ENCODE data around the gene RNF166. TPM values are rescaled to one million over a fixed set of nuclear protein-coding genes. Genes with fewer than 3 reads are reported as not detected.

RNF166 gene, protein sequence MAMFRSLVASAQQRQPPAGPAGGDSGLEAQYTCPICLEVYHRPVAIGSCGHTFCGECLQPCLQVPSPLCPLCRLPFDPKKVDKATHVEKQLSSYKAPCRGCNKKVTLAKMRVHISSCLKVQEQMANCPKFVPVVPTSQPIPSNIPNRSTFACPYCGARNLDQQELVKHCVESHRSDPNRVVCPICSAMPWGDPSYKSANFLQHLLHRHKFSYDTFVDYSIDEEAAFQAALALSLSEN
- 100 to 1,000 TPM; 124 to 174 TPM for total RNA-seq

DNA sequence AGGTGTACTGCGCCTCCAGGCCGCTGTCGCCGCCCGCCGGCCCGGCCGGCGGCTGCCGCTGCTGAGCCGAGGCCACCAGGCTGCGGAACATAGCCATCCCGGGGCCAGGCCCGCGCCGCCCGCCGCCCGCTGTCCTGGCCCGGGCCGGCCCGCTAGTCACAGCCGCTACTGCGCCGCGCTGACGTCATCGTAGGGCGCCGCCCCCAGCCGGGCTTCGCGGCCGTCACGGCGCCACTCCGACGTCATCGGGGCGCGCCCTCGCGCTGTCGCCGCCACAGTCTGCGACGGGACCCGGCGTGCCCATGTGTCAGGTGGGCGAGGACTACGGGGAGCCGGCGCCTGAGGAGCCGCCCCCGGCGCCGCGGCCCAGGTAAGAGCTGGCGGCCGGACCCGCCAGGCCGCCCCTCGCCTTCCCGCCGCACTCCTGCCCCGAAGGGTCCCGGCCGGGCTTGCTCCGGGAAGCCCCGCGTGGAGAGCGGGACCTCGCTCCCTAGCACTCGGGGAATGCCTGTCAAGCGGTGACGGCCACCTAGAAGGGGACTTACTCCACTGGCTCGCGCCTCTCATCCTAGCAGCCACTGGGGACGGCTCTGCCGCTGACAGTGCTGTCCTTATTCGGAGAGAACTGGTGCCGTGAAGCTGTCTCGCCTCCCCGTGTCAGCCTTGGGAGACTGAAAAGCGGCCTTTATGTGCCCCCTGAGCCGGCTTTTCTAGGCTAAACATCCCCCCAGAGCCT is at the start of gene RNF166, which contains the start of gene CTU2:
TSS of gene RNF166 (minus strand) at position 180 of the 736 bp plus-strand sequence. CDS start at position 97, 83 bp downstream.
TSS of gene CTU2 (plus strand) at position 275 of the 736 bp plus-strand sequence. CDS start at position 303, 28 bp downstream.
- DNase-seq (peak; percentile 95), ATAC-seq (peak; percentile 70)
- H3K4me1 Mint-ChIP-seq, result peaks cover 46% of the 10 kb centered on the region
- no peaks in the 10 kb centered on the region for H3K9me3 Mint-ChIP-seq (ENCODE audit: low read depth)
- H3K27me3 Mint-ChIP-seq, result no peaks in the 10 kb centered on the region
- peaks cover 6% of the 10 kb centered on the region for H3K36me3 Mint-ChIP-seq
- peak within 1 kb of the TSS; percentile 89 for H3K4me3 Mint-ChIP-seq
- peak within 1 kb of the TSS; percentile 98 for H3K27ac Mint-ChIP-seq
- CTCF ChIA-PET, result interaction anchor here (1.0 to 3.4 kb wide), 5 partner anchors 11 to 87 kb away, joined by 3 to 17 read pairs (median 5); no protein-coding TSS in a partner anchor

DNA sequence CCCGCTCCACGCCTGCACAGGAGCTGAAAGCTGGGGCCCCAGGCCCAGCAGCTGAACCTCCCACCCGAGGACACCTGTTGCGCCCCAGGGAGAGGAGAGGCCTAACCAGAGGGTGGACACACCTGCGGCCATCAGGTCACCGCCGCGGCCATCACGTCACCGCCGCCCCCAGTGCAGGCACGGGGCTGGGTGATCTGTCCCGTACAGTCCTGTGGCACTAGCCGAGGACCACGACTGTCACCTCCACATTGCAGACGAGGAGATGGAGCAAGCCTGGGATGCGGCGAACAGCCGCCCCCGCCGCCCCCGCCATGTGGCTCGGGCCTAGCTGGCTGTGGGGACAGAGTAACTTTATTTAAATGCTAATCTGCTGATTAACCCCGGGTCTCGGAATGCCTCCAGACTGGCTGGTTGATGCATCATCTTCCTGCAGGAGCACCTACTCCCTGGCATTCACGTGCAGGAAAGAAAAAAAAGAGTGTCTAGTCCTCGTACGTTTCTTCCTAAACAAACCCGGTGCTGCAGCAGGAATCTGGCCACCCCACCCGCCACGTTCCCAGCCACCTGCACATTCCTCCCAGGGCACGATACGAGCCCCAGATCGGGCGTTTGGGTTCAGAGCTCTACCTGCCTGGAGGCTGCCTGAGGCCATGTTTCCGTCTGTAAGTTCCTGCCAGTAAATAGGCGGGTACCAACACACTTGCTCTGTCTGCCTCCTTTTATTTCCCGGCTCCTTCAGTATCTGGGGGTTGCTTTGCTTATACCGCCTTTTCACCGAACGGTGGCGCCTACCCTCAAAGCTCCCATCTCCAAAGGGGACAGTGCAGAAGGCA is 48.9 kb upstream of the RNF166 start:
- ATAC-seq (no peak), DNase-seq (no peak)
- Mint-ChIP-seq H3K27me3 (no peaks in the 10 kb centered on the region), H3K9me3 (ENCODE audit: low read depth) (no peaks in the 10 kb centered on the region), H3K4me3 (no peak overlapping the region), H3K36me3 (peaks cover 1% of the 10 kb centered on the region), H3K4me1 (peaks cover 28% of the 10 kb centered on the region), H3K27ac (no peak overlapping the region)
- CTCF ChIA-PET, result interaction anchor here (0.9 to 7.0 kb wide), 5 partner anchors 8 to 25 kb away, joined by 3 to 40 read pairs (median 4); no protein-coding TSS in a partner anchor

DNA sequence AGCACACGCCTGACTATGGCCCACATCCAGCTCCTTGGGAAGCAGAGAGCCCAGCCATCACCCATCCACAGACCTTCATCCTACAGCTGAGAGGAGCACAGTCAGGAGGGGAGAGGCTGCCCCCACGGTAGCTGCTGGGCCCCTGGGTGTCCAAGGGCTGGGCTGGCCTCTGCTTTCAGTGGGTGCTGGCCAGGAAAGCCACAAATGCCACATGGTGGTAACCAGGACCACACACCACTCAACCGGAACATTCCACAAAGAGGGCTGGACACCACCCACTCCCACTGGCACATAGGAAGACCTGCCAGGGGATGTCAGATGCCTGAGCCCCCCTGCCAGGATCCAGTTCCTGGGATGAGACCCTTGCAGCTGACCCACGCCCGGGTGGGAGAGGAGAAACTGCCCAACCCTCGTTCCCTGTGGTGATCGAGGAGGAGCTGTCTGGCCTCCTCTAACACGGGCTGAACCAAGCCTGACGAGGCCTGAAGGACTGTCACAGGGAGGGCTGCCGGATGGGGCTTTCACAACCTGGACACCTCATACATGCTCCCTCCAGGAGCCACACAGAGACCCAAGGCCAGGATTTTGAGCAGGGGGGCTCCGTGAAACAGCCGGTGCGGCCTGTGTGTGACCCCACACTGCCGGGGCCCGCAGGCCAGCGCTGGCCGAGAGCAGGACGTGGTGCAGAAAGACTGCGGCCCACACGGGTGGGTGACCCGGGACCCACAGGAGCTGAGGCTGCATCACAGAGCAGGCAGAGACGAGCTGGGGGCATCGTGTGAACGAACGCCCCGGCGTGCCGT is 48.1 kb upstream of the RNF166 start:
- Mint-ChIP-seq H3K27me3 (no peaks in the 10 kb centered on the region), H3K4me3 (no peak overlapping the region), H3K36me3 (peaks cover 1% of the 10 kb centered on the region), H3K9me3 (ENCODE audit: low read depth) (no peaks in the 10 kb centered on the region), H3K27ac (no peak overlapping the region), H3K4me1 (peaks cover 22% of the 10 kb centered on the region)
- CTCF ChIA-PET, result interaction anchor here (0.8 to 7.0 kb wide), 5 partner anchors 9 to 29 kb away, joined by 3 to 40 read pairs (median 4); no protein-coding TSS in a partner anchor
- DNase-seq, result no peak
- no peak for ATAC-seq

- no peak for DNase-seq
- H3K36me3 Mint-ChIP-seq, result peaks cover under 1% of the 10 kb centered on the region
- no peaks in the 10 kb centered on the region for H3K9me3 Mint-ChIP-seq (ENCODE audit: low read depth)
- H3K4me1 Mint-ChIP-seq, result peaks cover 15% of the 10 kb centered on the region
- H3K27me3 Mint-ChIP-seq, result no peaks in the 10 kb centered on the region
- ATAC-seq, result no peak
- H3K27ac Mint-ChIP-seq, result peak overlapping the region; percentile 32
- CTCF ChIA-PET, result interaction anchor here (0.8 to 7.0 kb wide), 5 partner anchors 8 to 30 kb away, joined by 3 to 40 read pairs (median 4); no protein-coding TSS in a partner anchor
- no peak overlapping the region for H3K4me3 Mint-ChIP-seq
These were observed 47.4 kb upstream of the RNF166 start for GRCh38 chr16:88753602-88754001.

- DNase-seq (no peak), ATAC-seq (no peak)
- no peak overlapping the region for H3K4me3 Mint-ChIP-seq
- H3K4me1 Mint-ChIP-seq, result peaks cover 12% of the 10 kb centered on the region
- H3K27ac Mint-ChIP-seq, result no peak overlapping the region
- no peaks in the 10 kb centered on the region for H3K36me3 Mint-ChIP-seq
- H3K27me3 Mint-ChIP-seq, result no peaks in the 10 kb centered on the region
- no peaks in the 10 kb centered on the region for H3K9me3 Mint-ChIP-seq (ENCODE audit: low read depth)
- CTCF ChIA-PET, result interaction anchor here (0.8 to 7.0 kb wide), 4 partner anchors 8 to 31 kb away, joined by 3 to 40 read pairs (median 4); no protein-coding TSS in a partner anchor
These were observed 47.0 kb upstream of the RNF166 start for GRCh38 chr16:88753191-88753590.

DNA sequence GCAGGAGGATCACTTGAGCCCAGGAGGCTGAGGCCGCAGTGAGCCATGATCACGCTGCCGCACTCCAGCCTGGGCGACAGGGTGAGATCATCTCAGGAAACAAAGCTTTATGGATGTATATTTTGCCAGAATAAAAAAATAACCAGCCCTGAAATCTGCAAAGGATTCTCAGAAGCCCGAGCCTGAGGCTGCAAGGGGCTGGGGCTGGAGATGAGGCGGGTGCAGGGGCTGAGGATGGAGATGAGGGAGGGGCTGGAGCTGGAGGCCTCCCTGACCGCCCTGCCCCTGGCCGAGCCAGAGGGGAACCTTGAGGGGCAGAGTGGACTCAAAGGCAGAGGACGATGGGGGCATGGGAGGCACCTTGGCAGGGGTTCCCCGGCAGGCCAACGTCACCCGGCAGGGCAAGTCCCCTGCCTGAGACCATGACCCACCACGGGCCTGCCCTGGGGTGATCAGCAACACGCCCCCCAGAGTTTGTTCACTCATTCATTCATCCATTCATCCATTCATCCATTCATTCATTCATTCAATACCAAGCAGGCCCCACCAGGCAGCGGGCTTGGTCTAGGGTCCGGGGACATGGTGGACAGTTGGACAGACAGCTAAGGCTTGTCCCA is 46.3 kb upstream of the RNF166 start:
- no peak for ATAC-seq
- Mint-ChIP-seq H3K27ac (no peak overlapping the region), H3K9me3 (ENCODE audit: low read depth) (no peaks in the 10 kb centered on the region), H3K4me1 (peaks cover 12% of the 10 kb centered on the region), H3K4me3 (no peak overlapping the region), H3K27me3 (no peaks in the 10 kb centered on the region), H3K36me3 (no peaks in the 10 kb centered on the region)
- DNase-seq, result no peak
- CTCF ChIA-PET, result interaction anchor here (2.6 kb wide), 1 partner anchor 15 kb away, joined by 12 read pairs; no protein-coding TSS in a partner anchor

DNA sequence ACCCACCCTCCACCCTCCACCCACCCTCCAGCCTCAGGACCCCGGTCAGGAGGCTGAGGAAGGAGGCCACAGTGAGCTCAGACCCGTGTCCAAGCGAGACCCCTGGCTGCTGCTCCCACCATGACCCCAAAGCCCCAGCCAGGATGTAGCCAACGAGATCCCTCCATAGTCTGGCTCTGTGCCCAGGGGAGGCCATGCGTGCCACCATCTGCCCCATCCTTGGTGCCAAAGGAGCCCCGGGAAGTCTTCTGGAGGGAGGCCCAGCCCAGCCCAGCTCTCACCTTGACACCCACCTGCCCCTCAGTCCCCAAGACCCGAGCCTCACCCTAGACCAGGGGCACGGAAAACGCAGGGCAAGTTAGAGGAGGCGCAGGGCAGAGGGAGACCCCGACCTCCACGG is 44.6 kb upstream of the RNF166 start:
- CTCF ChIA-PET, result interaction anchor here (1.5 to 2.6 kb wide), 2 partner anchors 13 to 15 kb away, joined by 3 to 12 read pairs; no protein-coding TSS in a partner anchor

DNA sequence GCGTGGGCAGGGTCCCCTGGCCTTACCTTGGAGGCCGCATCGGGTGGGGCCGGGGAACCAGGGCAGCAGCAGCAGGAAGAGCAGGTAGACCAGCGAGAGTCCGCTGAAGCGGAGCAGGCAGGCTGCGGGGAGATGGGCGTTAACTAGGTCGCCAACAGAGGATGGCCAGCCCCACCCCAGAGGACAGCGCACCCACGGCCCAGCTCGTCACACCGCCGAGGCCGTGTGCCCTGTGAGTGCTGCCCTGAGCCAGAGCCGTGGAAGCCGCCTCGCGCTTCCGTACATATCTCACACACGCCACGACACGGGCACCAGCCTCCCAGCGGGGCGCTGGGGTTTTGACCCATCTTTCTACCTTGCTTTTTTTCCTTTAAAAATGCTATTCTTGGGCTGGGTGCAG is 43.1 kb upstream of the RNF166 start:
- Mint-ChIP-seq H3K36me3 (no peaks in the 10 kb centered on the region), H3K27ac (no peak overlapping the region), H3K27me3 (no peaks in the 10 kb centered on the region), H3K4me1 (peaks cover 29% of the 10 kb centered on the region), H3K4me3 (no peak overlapping the region), H3K9me3 (ENCODE audit: low read depth) (no peaks in the 10 kb centered on the region)
- ATAC-seq (no peak), DNase-seq (no peak)
- CTCF ChIA-PET, result interaction anchor here (2.9 kb wide), 1 partner anchor 12 kb away, joined by 20 read pairs; no protein-coding TSS in a partner anchor

More for the DNA sequence above, 44.6 kb upstream of the RNF166 start:
- no peaks in the 10 kb centered on the region for H3K36me3 Mint-ChIP-seq
- no peaks in the 10 kb centered on the region for H3K9me3 Mint-ChIP-seq (ENCODE audit: low read depth)
- H3K27ac Mint-ChIP-seq, result no peak overlapping the region
- H3K27me3 Mint-ChIP-seq, result no peaks in the 10 kb centered on the region
- ATAC-seq, result no peak
- no peak overlapping the region for H3K4me3 Mint-ChIP-seq
- DNase-seq, result no peak
- H3K4me1 Mint-ChIP-seq, result peaks cover 22% of the 10 kb centered on the region

DNA sequence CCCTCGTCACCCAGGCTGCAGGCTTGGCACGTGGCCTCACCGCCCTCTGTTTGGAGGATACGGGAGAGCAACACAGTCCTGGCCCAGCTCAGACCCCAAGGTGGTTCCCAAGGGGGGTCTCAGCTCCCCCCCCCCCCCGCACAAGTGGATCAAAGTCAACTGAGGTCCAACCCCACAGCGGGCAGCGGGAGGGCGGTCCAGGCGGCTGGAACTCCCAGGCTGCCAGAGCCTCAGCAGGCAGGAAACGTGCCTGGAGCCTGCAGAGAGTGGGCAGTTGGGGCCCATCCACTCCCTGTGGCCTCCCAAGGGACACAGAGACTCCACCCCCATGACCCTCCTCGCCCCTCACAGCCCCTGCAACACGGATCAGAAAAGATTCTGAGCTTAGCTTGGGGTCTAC is 42.2 kb upstream of the RNF166 start:
- H3K27ac Mint-ChIP-seq, result no peak overlapping the region
- H3K4me3 Mint-ChIP-seq, result no peak overlapping the region
- H3K4me1 Mint-ChIP-seq, result peaks cover 33% of the 10 kb centered on the region
- H3K9me3 Mint-ChIP-seq (ENCODE audit: low read depth), result no peaks in the 10 kb centered on the region
- no peaks in the 10 kb centered on the region for H3K36me3 Mint-ChIP-seq
- DNase-seq (no peak), ATAC-seq (no peak)
- CTCF ChIA-PET, result interaction anchor here (1.0 to 9.2 kb wide), 3 partner anchors 11 to 32 kb away, joined by 3 to 90 read pairs (median 20); no protein-coding TSS in a partner anchor
- no peaks in the 10 kb centered on the region for H3K27me3 Mint-ChIP-seq

DNA sequence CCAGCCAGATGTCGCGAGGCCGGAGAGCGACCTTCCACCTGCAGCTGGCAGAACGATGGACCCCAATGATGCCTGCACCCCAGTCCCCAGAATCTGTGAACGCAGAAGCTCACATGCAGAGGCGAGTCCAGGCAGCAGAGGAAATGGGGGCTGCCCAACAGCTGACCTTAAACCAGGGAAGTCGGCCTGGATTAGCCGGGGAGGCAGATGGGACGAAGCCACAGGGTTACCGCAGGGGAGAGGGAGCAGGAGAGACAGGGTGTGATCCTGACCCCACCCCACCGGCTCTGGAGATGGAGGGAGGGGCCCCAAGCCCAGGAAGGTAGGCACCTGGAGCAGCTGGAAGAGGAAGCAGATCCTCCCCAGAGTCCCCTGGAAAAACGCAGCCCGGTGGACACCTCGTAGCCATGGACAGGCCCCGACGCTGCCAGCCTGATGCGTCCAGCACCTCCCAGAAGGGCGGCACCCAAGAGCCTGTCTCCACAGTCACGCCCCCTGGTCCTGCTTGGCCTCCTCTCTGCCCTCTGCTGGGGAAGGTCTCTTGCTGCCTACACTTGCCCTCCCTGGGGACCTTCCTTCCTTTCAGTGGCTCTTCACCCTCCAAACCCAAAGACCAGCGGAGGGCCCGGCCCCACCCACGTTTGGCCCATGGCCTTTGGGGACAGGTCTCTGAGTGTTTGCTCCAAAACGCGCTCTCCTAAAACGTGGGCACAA is 41.5 kb upstream of the RNF166 start:
- Mint-ChIP-seq H3K4me3 (no peak overlapping the region), H3K9me3 (ENCODE audit: low read depth) (no peaks in the 10 kb centered on the region), H3K27me3 (no peaks in the 10 kb centered on the region), H3K36me3 (no peaks in the 10 kb centered on the region), H3K27ac (no peak overlapping the region), H3K4me1 (peaks cover 35% of the 10 kb centered on the region)
- CTCF ChIA-PET, result interaction anchor here (1.0 to 9.2 kb wide), 5 partner anchors 8 to 55 kb away, joined by 3 to 90 read pairs (median 3); partner anchors contain the start of gene CDT1
- ATAC-seq (peak; percentile 50), DNase-seq (peak; percentile 72)

GRCh38 chr16:88746506-88746905 is 40.3 kb upstream of the RNF166 start:
- Mint-ChIP-seq H3K27ac (peak overlapping the region; percentile 85), H3K4me3 (no peak overlapping the region), H3K36me3 (no peaks in the 10 kb centered on the region), H3K4me1 (peaks cover 35% of the 10 kb centered on the region), H3K27me3 (no peaks in the 10 kb centered on the region), H3K9me3 (ENCODE audit: low read depth) (no peaks in the 10 kb centered on the region)
- DNase-seq (no peak), ATAC-seq (no peak)
- CTCF ChIA-PET, result interaction anchor here (0.9 to 9.2 kb wide), 10 partner anchors 9 to 127 kb away, joined by 3 to 90 read pairs (median 4); partner anchors contain the start of genes CDT1 and MVD

Measured in activated CD8-positive, alpha-beta memory T cell treated with anti-CD3 and anti-CD28 coated beads, Interleukin-2, amount 10 ng/mL, durations not matched to agents 7 days and 5 days (primary cell).